HG02798 (cell line): ENCODE data around the gene PIK3C2A.
"Not testable (repeated sequence)": the region's sequence is repeated elsewhere in the genome, so short reads cannot be mapped to it uniquely, and the experiment has no call there.

Experiments used
- ATAC-seq: cut with Tn5 transposase; IDR thresholded peaks from one replicate; pipeline ENCODE4 v1.9.1; 2021; ENCODE audit warnings: mild to moderate bottlenecking; ENCODE audit not compliant: unreplicated experiment, poor library complexity

Gene PIK3C2A, protein sequence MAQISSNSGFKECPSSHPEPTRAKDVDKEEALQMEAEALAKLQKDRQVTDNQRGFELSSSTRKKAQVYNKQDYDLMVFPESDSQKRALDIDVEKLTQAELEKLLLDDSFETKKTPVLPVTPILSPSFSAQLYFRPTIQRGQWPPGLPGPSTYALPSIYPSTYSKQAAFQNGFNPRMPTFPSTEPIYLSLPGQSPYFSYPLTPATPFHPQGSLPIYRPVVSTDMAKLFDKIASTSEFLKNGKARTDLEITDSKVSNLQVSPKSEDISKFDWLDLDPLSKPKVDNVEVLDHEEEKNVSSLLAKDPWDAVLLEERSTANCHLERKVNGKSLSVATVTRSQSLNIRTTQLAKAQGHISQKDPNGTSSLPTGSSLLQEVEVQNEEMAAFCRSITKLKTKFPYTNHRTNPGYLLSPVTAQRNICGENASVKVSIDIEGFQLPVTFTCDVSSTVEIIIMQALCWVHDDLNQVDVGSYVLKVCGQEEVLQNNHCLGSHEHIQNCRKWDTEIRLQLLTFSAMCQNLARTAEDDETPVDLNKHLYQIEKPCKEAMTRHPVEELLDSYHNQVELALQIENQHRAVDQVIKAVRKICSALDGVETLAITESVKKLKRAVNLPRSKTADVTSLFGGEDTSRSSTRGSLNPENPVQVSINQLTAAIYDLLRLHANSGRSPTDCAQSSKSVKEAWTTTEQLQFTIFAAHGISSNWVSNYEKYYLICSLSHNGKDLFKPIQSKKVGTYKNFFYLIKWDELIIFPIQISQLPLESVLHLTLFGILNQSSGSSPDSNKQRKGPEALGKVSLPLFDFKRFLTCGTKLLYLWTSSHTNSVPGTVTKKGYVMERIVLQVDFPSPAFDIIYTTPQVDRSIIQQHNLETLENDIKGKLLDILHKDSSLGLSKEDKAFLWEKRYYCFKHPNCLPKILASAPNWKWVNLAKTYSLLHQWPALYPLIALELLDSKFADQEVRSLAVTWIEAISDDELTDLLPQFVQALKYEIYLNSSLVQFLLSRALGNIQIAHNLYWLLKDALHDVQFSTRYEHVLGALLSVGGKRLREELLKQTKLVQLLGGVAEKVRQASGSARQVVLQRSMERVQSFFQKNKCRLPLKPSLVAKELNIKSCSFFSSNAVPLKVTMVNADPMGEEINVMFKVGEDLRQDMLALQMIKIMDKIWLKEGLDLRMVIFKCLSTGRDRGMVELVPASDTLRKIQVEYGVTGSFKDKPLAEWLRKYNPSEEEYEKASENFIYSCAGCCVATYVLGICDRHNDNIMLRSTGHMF (N-terminal part only)

DNA sequence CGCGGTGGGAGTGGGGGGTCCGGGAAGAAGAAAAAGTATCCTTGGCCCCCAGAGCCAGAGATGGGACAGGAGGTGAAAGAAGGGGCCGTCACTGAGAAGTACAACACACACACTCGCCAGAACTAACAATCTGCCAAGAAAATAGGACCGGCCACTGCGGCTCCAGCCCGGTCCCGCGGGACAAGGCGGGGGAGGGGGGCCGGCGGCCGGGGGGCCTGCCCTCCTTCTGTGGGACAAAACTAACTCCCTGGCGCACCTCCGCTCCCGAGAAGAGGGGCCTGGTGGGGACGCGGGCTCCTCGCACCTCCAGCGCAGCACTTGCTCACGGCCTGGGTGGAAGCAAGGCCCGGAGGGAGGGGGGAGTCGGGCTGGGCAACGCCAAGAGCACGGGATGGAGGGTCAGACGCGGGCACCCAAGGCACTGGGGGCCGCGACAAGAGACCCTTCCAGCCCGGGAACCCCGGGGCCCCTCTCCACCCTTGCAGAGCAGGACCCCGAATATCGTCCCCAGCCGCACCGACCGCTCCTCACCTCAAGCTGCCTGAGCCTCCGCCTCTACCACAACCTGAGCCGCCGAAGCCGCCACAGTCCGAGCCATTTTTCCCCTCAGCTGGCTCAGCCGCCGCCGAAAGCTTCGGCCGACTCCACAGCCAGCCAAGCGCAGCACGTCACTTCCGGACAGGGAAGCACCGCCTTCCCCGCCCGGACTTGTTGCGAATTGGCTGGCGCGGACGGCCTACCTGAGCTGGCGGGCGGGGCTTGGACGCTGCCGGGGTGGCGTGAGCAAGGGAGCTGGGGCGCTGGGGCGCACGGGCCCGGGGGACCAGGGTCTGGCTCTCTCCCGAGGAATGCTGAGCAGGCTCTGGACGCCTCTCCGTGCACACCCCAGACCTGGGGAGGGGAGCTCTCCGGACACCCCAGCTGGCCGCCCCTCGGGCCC is at the start of gene PIK3C2A:
TSS of gene PIK3C2A (minus strand) at position 670 of the 940 bp plus-strand sequence. CDS start 38,245 bp downstream, outside the sequence.
- ATAC-seq: peak; percentile 99

DNA sequence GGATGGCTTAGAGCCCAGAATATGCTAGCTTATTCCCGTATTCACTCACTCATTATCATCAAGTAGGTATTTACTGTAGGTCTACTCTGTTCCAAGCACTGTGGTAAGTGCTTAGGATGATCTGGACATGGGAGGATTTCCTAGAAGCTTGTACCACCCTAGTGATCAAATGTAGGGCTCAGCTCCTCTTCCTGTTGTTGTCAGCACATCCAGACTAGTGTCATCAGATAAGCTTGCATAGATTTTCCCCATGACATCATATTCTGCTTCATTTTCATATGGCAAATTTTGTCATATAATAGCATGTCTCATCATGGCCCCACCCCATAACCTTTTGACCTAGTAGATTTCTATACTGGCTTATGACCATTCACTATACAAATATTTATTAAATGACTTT is 49.4 kb upstream of the PIK3C2A start:
- ATAC-seq: no peak

DNA sequence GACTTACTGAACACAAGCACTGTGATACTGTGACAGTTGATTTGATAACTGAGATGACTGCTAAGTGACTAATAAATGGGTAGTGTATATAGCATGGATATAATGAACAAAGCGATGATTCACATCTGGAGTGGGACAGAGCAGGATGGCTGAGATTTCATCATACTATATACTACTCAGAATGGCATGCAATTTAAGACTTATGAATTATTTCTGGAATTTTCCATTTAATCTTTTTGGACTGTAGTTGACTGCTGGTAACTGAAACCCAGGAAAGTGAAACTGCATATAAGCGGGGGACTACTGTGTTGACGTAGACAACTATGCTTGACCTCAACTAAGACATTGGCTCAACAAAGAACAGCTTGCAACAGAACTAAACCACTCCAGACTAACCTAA is 48.7 kb upstream of the PIK3C2A start:
- no peak for ATAC-seq

DNA sequence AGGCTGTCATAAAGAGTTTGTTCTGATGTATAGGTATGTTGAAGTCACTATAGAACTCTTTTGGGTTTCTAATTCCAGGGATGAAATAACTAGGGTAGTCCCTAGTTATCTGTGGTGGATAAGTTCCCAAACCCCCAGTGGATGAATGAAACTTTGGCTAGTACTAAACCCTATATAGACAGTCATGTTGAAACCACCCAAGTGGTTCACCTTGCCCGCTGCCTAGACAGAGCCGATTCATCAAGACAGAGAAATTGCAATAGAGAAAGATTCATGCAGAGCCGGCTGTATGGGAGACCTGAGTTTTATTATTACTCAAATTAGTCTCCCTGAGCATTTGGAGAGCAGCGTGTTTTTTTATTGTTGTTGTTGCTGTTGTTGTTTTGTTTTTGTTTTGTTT is 44.9 kb upstream of the PIK3C2A start:
- no peak for ATAC-seq

DNA sequence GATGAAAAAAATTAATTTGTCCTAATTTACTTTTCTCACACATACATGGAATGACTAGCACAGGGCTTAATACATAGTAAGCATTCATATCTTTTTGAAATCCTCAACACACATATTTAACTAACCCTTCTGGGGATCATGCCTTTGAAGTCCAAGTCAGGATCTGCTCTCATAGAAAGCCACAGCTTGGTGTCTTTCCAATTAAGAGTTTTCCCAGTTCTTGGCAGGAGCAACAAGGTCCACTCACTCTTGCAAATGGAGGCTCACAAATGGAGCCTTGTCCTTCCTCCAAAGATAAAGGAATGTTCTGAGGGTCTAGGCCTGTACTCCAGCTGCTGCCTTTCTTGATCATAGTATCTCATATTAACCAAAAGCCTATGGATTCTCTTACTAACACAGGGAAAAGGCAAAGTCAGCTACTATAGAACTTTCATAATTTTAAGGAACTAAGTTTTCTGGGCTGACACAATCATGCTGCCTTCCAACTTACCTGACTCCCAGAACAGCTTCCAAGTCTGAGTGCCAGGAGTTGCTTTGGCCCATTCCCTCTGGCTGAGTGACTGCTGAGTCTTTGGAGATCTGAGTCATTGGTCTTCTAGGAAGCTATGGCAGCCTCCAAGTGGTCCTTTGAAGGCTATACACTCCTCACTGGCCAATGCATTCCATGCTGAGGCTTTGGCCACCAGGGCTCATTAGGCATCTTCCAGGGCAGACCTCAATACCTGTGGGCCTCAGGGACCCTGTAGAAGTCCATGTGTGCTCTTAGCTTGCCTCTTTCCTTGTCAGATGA is 43.0 kb upstream of the PIK3C2A start:
- no peak for ATAC-seq

DNA sequence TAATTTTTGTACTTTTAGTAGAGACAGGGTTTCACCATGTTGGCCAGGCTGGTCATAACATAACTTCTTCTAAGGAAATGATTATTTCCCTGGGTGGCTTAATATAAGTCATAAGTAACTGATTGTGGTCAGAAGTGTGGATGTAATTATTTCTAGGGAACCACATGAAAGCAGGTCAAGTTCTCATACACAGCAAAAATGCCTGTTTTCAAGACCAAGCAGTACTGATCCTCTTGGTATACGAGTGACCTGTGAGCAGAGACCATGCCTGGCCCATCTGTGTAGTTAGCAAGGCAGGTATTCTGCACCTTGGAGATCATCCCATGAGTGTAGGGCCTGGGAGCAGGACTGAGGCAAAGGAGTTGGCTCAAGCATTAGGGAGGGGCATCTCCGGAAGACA is 36.3 kb upstream of the PIK3C2A start:
- peak; percentile 76 for ATAC-seq

DNA sequence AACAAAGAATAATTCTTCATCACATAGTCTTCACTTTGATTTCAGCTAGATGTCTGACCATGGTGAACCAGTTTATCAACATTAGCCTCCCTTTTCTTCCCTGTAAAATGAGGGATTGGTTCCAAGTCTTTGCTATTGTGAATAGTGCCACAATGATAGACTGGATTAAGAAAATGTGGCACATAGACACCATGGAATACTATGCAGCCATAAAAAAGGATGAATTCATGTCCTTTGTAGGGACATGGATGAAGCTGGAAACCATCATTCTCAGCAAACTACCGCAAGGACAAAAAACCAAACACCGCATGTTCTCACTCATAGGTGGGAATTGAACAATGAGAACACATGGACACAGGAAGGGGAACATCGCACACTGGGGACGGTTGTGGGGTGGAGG is 35.2 kb upstream of the PIK3C2A start:
- ATAC-seq: not testable (repeated sequence)

DNA sequence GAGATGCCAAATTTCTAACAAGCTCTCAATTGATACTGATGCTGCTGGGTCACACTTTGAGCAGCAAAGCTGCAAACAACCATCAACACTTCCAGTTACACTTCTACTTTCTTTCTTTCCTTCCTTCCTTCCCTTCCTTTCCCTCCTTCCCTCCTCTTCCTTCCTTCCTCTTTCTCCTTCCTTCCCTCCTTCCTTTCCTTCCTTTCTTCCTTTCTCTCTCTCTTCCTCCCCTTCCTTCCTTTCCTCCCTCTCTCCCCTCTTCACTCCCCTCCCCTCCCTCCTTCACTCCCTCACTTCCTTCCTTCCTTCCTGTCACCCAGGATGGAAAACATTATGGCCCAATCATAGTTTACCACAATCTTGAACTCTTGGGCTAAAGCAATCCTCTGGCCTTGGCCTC is 33.0 kb upstream of the PIK3C2A start:
- no peak for ATAC-seq

DNA sequence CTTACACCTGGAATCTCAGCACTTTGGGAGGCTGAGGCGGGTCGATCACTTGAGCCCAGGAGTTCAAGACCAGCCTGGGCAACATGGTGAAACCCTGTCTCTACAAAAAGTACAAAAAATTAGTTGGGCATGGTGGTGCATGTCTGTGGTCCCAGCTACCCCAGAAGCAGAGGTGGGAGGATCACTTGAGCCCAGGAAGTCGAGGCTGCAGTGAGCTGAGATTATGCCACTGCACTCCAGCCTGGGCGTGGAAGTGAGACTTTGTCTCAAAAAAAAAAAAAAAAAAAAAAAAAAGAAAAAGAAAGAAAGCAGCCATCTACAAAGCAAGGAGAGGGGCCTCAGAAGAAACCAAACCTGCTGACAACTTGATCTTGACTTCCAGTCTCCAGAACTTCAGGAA is 32.1 kb upstream of the PIK3C2A start:
- ATAC-seq: not testable (repeated sequence)

DNA sequence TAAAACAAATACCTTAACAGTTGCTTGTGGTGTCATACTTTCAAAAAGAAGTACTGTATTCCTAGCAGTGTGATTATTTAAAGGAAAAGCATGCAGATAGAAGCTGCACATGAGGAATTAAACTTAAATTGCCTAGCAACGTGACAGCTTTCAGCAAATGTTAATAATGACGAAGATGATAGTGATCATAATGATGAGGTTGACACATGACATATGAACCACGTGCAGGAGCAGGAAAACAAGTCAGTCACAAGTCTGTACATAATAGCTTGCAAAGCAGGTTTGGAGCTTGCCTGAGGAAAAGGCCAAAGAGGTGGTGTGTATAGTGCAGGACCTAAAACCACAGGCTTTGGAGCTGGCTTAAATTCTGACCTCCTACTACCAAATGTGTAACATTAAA is 30.6 kb upstream of the PIK3C2A start:
- ATAC-seq: no peak

DNA sequence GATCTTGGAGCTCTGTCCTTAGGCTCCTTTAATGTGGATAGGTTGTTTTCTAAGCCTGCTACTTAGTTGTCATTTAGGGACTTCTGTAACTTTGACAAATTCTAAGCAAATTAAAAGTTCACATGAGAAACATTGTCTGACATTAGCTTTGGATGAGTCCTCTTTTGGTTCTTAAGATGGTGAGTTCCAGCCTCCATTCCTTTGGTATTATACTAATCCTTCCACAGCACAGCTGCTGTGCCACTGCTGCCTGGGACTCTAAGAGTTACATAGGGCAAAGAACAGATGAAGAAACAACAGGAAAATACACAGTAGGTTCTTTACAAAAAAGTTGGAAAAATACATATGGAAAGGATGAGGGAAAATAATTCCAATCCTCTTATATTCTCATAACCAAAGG is 25.3 kb upstream of the PIK3C2A start:
- no peak for ATAC-seq

DNA sequence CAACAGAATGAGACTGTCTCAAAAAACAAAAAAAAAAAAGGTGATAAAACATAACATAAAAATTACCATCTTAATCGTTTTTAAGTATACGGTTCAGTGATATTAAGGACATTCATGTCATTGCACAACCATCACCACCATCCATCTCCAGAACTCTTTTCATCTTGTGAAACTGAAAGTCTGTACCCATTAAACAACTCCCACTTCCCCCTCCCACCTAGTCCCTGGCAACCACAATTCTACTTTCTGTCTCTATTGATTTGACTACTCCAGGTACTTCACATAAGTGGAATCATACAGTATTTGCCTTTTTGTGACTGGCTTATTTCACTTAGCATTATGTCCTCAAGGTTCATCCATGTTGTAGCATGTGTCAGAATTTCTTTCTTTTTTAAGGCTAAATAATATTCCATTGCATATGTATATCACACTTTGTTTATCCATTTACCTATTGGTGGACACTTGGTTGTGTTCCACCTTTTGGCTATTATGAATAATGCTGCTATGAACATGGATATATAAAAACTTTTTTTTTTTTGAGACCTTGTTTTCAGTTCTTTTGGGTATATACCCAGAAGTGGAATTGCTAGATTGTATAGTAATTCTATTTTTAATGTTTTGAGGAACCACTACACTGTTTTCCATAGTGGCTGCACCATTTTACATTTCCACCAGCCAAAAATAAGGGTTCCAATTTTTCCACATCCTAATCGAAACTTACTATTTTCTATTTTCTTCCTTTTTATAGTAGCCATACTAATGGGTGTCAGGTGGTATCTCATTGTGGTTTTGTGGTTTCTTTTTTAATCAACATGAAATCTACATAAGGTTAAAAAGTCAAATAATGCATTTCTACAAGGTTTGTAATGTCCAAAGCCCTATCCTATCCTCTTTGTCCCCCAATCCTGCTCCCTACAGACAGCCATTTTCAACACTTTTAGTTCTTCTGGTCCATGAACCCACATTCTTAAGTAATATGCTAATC is 23.4 kb upstream of the PIK3C2A start:
- peak; percentile 94 for ATAC-seq

DNA sequence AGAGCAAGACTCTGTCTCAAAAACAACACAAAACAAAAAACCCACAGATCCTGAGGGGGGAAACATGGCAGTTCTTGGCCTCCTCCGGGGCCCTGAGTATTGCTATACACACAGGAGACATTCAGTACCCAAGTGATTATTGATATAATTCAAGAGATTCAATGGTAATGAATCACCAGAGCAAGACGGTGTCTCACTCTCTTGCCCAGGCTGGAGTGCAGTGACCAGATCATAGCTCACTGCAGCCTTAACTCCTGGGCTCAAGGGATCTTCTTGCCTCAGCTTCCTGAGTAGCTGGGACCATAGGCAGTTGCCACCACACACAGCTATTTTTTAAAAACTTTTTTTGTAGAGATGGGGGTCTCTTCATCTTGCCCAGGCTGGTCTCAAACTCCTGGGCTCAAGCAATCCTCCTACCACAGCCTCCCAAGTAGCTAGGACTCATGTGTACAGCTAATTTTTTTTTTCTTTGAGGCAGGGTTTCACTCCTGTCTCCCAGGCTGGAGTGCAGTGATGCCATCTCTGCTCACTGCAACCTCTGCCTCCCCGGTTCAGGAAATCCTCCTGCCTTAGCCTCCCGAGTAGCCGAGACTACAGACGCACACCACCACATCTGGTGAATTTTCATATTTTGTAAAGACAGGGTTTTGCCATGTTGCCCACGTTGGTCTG is 21.8 kb upstream of the PIK3C2A start:
- no peak for ATAC-seq

DNA sequence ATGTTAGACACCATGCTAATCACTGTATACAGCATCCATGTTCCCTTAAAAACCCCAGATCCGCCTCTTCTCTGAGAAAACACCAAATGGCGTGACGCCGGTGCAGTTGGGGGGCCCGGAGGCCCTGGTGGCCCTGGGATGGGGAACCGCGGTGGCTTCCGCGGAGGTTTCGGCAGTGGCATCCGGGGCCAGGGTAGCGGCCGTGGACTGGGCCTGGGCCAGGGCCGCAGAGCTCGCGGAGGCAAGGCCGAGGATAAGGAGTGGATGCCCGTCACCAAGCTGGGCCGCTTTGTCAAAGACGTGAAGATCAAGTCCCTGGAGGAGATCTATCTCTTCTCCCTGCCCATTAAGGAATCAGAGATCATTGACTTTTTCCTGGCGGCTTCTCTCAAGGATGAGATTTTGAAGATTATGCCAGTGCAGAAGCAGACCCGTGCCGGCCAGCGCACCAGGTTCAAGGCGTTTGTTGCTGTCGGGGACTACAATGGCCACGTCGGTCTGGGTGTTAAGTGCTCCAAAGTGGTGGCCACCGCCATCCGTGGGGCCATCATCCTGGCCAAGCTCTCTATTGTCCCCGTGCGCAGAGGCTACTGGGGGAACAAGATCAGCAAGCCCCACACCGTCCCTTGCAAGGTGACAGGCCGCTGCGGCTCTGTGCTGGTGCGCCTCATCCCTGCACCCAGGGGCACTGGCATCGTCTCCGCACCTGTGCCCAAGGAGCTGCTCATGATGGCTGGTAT is 20.6 kb upstream of the PIK3C2A start:
- ATAC-seq: not testable (repeated sequence)

DNA sequence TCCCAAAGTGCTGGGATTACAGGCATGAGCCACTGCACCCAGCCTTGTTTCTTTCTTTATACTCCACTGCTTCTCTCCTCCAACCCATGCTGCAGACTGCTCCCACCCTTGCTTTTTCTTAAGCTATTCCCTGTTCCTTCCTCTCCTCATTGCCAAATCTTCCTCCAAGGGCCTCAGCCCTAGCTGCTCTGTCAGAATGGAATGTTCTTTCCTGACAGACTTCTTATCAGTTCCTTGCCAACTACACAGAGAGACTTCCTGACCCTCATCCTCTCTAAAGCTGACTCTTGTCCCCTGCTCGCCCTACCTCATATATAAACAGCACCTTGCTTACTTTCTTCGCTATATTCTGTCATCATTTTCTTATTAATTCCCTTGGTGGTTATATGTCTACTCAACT is 16.9 kb upstream of the PIK3C2A start:
- ATAC-seq: no peak

DNA sequence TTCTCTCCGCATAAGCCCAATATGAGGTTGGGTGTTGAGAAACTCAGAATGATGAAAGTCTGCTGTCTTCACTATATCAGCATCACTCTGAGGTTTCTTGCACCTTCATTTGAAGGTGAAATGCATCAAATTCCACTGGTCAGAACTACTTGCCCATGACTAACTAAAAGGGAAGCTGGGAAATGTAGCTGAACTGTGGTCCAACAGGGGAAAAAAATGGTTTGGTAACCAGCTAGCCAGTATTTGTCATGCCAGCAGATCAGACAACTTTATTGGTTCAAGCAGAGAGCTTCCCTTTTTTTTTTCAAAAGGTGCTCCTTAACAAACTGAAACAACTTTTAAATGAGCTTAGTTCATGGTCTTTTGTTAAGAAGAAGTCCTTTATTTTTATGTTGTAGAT is 14.2 kb upstream of the PIK3C2A start:
- ATAC-seq: no peak
